Inflammatory macrophage treated with lipopolysaccharide for 1 hour (primary cell): Measurements from ENCODE around the gene ITGA7.
A peak's percentile ranks its signal among the peaks of the same experiment; 100 is the strongest.

Experiments
- DNase-seq, 2 donors: peaks; one replicate each; pipeline ENCODE4 v3.0.0-alpha.2; 2020 to 2022

The ITGA7 gene

DNA sequence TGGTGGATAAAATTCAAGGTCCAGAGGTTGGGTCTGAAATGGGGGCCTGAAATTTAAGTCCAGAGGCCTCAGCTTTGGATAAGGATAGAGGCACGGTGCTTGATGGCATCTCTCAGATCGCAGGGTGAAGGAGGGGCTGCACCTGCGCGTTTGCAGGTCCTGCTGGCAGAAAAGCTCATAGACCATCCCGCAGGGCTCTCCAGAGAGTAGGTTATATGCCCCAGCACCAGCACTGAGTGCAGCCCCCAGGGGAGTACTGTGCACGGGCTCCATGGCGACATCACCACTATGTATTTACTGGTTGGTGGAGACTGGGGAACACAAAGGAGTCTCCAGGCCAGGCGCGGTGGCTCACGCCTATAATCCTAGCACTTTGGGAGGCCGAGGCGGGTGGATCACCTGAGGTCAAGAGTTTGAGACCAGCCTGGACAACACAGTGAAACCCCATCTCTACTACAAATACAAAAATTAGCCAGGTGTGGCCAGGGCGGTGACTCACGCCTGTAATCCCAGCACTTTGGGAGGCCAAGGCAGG, 25.4 kb upstream of the ITGA7 start:
- no peak for DNase-seq

DNA sequence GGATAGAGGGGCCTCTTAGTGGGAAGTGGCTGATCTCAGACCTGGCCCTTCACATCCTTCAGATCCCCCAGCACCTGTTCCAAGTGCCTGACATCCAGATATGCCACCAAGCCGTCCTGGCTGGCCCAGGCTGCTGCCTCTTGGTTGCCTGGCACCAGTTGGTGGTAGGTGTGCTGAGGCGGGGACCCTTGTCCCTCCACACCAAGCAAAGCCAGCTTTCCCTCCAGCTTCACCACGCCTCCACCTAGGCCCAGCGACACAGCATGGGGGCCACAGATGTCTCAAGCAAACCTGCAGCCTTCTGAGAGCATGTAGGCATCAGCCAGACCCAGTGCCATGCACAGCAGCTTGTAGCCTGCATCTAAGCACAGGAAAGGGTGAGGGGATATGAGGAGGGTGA, 24.6 kb upstream of the ITGA7 start:
- no peak for DNase-seq

DNA sequence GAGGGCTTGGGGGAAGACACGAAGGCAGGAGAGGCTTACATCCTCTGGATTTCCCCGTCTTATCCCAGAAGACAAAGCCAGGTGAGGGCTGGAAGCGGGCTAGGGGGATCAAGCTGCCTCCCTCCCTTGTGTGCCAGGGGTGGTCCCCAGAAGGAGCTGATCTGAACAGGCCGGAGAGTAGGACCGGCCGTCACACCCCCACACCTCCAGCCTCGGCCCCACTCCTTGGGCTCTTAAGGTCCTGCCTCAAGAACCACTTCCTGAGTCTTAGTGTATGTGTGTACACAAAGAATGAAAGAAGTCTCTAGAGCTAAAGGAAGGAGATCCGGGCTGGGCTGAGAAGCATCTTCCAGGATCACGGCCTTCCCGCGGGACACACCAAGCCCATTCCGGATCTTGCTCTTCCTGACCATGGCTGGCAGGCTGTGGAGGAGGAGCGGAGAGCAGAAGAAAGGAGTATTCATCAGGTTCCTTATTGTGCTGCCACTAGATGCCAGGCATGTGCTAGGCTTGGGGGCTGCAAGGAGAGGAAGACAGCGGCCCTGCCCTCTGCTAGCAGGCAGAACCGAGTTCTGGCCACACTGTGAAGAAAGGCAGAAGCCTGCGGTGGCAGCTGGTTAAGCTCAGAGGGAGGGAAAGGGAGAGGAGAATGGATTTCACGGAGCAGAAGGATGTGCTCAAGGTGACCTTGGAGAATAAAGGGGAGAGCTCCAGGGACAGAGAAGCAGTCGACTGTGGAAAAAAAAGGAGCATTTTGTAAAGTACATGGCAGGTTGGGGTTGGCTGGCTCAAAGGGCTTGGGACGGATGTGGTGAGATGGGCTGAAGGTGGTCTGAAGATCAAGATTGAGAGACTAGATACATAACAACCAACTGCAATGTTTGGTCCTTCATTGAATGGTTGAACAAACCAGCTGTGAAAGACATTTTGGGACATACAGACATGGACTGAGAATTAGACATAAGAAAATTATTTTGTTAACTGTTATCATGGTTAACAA, 22.4 kb upstream of the ITGA7 start:
- DNase-seq: peak in 1 of 2 donors; percentile 53

DNA sequence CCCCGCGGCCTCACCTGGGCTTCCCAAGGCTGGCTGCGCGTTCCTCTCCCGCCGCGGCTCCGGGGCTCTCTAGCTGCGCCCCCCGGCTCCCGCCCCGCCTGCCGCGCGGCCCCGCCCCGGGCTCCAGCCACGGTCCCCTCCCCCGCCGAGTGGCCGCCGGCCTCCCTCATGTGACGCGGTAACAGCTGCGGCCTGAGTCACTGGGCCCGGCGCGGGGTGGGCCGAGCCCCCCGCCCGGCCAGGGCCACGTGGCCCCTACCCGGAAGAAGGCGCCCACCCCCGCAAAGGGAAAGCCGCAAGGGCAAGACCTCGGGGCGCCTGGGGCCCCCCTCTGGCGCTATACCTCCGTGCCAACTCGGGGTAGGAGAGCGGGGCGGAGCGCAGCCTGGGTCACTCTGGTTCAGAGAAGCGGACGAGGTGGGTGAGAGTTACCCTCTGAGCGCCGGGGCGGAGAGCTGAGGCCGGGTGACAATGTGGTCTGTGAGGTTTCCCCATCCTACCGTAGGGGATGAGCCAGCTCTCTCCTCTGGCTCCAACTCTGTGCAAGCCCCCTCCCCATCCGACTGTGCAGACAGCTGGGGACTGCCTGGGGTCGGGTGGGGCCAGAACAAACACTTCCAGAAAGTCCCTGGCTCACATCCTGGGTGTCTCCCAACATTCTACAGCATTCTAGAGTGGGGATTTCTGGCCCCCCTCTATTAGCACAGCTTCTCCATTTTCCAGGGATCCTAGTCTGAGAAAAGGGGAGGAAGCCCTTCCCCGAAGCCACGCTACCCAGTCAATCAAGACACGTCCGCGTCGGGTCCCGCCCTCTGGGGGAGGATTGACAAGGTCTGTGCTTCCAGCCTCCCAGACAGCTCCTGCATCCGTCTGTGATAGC, 21.5 kb upstream of the ITGA7 start, which contains the start of gene CD63:
TSS of gene CD63 (minus strand) at position 71 of the 880 bp plus-strand sequence. CDS start 668 bp downstream, outside the sequence.
- DNase-seq: peak; percentile 95 to 96

DNA sequence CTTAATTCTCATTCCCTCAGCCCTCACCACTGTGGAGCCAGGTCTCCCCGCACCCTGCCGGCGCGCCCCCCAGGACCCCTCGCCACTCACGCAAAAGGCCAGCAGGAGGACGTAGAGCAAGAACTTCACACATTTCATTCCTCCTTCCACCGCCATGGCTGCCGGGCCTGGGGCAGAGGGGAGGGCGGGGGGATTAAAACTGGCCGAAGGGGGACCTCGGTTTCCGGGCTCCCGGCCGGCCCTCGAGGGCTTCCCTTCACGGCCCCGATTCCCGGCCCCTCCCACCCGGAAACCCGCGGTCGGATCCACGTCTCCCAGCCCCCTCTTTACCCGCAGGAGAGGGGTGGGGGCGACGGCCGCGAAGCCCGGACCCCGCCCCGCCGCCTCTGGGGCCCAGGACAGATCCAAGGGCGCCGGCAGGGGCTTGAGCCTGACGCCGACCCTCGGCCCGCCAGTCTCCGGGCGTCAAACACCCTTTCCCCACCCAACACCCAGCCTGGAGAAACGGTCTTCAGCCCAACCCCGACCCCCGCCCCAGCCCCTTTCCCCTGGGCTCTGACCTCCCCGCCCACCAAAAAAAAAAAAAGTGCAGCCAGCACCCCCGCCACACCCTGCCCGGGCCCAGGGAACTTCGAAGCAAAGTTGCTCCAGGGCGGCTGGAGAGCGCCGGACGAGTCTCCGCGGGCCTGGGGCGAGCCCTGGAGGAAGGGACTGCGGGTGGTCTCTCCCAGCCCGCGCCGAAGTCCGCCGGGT, 20.7 kb upstream of the ITGA7 start:
- DNase-seq: peak; percentile 42 to 70

DNA sequence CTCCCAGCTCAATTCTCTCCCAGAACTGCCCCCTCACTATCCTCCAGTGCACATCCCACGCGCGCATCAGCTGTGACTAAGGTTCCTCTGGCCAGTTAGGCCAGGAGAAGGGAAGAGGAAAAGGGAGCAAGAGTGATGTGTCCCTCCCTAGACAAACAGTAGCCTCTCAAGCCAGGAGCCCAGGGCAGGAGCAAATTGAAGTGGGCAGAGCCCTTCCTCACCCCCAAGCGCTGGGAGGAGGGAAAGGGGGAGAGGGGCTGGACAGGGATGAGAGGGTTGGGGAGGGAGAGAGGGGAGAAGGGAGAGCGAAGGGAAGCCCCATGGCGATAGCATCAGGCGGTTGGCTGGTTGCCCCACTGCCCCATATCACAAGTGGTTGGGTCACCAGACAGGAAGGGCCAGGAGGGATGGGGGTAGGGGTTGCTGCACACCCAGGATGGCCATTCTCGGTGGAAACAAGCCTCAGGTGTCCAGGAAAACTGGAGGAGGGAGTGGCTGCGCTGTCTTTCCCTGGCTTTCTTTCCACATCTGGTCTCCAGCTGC, 20.0 kb upstream of the ITGA7 start:
- peak; percentile 60 to 78 for DNase-seq

DNA sequence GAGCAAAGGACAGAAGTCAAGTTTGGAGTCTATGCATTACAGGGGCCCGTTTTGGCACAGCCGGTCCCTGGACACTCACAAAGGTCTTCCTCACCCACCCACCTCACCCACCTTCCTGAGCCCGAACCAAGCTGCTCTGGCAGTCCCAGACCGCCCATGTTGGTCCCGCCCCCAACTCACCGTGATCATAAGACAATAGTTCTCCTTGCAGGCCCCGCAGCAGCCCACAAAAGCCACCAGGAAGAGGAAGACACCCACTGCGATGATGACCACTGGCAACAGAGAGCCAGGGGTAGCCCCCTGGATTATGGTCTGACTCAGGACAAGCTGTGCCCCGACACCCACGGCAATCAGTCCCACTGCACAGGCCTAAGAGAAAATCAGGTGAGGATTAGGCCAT, 19.3 kb upstream of the ITGA7 start:
- DNase-seq: peak; percentile 58 to 92

DNA sequence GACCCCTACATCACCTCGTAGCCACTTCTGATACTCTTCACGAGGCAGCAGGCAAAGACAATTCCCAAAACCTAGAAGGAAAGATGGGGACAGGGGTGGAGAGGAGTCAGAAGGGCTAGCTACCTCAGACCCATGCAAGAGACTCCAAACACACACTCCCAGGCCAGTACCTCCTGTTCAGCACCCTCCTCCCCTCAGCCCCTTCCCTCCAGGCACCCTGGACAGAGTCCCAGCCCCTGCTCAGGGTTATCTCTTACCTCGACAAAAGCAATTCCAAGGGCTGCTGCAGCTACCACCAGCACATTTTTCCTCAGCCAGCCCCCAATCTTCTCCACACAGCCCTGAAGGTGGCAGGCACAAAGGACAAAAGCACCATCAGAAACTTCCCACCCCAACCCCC, 17.9 kb upstream of the ITGA7 start:
- DNase-seq: no peak

DNA sequence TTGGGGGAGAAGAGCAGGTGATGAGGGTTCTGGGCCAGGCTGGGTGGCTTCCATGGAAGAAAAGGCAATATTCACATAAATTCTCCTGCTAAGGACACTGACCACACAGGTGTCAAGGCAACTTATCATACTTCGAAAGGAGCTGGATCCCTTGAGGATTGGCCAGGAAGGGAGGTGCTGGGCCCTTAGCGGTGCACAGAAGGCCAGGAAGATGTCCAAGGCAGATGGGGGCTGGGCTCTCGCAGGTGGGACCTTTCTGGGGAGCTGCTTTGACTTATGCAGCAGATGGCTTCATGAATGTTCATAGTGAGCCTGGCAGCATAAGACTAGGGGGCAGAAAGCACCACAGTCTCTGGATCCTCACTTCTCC, 17.2 kb upstream of the ITGA7 start:
- DNase-seq: no peak

DNA sequence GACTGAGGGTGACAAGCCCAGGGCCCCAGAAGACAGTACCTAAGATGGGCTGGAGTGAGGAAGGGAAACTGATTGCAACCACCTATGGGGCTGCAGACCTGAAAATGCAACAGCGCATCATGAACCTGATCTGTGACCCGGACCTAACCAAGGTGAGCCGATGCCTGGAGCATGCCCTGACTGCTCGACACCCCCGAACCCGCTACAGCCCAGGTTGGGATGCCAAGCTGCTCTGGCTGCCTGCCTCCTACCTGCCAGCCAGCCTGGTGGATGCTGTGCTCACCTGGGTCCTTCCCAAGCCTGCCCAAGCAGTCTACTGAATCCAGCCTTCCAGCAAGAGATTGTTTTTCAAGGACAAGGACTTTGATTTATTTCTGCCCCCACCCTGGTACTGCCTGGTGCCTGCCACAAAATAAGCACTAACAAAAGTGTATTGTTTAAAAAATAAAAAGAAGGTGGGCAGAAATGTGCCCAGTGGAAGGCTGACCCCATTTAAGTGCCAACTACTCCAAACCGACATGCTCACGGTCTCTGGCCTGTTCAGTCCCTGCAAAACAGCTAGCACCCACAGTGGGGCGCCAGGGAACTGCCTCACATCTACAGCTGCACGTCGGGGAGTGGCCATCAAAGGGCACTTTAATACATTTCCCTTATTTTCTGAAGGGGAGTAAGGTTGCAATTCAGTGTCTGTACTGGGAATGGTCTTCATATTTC, 16.7 kb upstream of the ITGA7 start:
- DNase-seq: peak; percentile 49 to 76

DNA sequence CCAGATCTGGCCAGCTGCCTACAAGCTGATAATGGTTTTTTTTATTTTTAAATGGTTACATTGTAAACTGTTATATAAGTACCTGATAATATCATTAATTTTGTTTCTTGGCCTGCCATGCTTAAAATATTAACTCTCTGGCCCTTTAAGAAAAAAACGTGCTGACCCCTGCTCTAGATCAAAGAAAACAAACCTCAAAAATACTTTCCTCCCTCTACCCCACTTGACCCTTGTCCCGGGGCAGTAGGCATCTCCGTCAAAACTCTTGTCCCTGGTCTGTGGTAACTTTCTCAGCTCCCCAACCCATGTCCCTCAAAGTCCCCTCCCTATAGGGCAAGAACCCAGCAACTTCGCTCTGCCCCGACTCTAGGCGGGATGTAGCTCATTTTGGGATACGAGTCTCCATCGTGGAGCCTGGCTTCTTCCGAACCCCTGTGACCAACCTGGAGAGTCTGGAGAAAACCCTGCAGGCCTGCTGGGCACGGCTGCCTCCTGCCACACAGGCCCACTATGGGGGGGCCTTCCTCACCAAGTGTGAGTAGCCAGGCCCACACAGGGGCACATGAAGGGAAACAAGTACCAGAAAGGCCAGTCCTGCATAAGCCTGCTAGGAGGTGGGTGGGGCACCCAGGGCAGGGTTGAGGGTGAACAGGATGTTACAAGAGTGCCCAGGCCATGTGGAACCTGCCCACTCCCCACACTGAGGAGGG, 16.0 kb upstream of the ITGA7 start:
- no peak for DNase-seq

DNA sequence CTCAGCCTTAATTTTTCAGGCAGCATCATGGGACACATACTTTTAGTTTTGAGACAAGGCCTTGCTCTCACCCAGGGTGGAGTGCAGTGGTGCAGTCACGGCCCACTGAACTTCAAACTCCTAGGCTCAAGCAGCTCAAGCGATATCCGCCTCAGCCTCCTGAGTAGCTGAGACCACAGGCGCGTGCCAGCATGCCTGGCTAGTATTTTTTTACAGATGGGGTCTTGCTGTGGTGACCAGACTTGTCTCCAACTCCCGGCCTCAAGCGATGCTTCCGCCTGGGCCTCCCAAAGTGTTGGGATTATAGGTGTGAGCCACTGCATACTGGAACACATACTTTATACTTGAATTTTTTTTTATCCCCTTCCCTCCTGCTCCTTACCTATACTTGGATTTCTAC, 15.2 kb upstream of the ITGA7 start:
- DNase-seq: no peak

DNA sequence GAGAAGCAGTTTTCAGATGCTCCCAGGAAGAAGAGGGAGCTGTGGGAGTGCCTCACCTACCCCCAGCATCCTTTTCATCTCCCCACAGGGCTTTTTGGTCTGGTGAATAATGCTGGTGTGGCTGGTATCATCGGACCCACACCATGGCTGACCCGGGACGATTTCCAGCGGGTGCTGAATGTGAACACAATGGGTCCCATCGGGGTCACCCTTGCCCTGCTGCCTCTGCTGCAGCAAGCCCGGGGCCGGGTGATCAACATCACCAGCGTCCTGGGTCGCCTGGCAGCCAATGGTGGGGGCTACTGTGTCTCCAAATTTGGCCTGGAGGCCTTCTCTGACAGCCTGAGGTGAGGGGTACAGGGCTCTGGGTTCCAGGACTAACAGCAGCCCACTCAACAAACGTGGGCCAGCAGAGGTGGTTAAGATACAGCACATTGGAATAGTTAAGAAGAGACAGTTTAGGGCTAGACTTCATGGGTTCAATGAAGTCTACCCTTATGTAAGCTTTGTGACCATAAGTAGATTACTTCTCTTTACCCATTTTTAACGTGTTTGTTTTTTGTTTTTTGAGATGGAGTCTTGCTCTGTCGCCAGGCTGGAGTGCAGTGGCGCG, 14.0 kb upstream of the ITGA7 start:
- no peak for DNase-seq

DNA sequence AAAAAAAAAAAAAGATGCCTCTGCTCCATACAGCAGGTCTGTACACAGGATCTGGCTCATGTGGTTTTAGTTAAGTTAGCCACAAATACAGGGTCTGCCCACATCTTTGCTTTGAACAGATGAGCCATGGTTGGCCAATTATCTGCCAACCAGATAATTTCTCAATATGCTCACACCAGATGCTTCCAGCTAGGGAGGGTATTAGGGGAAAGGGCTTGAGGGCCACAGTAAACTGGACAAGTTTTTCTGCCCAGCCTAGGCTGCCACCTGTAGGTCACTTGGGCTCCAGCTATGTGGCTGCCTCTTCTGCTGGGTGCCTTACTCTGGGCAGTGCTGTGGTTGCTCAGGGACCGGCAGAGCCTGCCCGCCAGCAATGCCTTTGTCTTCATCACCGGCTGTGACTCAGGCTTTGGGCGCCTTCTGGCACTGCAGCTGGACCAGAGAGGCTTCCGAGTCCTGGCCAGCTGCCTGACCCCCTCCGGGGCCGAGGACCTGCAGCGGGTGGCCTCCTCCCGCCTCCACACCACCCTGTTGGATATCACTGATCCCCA, 13.3 kb upstream of the ITGA7 start:
- DNase-seq: peak; percentile 60 to 77

DNA sequence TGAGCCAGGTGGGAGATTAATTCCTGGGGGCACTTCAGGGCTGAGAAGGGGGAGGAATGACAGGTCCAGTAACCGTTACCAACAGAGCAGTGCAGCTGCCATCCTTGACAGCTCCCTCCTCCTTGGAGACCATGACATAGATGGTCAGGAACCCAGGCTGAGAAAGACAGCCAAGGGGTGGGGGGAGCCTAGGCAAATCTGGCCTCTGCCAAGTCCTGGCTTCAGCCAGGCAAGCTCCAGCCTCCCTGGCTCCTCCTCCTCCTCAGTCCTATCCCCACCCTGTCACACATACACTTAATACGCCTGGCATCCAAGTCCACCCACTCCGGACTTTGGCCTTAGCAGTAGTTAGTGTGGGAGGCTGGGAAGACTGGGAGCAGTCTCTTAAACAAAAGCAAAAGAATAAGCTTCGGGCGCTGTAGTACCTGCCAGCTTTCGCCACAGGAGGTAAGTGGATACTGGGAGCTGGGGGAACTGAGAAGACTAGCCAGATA, 12.4 kb upstream of the ITGA7 start, which contains the start of gene RDH5:
TSS of gene RDH5 (plus strand) at position 323 of the 494 bp plus-strand sequence. CDS start 792 bp downstream, outside the sequence.
- DNase-seq: no peak

DNA sequence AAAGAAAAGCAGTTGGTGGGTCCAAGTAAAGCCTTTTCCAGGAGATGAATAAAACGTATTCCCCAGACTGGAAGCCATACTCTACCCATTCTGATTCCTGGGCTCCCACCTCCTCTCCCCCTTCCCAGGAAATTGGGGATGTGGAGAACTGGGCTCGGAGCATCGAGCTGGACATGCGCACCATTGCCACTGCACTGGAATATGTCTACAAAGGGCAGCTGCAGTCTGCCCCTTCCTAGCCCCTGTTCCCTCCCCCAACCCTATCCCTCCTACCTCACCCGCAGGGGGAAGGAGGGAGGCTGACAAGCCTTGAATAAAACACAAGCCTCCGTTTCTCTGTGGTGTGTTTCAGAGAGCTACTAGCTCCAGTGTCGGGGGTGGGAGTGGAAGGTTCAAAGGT, 11.7 kb upstream of the ITGA7 start:
- no peak for DNase-seq

DNA sequence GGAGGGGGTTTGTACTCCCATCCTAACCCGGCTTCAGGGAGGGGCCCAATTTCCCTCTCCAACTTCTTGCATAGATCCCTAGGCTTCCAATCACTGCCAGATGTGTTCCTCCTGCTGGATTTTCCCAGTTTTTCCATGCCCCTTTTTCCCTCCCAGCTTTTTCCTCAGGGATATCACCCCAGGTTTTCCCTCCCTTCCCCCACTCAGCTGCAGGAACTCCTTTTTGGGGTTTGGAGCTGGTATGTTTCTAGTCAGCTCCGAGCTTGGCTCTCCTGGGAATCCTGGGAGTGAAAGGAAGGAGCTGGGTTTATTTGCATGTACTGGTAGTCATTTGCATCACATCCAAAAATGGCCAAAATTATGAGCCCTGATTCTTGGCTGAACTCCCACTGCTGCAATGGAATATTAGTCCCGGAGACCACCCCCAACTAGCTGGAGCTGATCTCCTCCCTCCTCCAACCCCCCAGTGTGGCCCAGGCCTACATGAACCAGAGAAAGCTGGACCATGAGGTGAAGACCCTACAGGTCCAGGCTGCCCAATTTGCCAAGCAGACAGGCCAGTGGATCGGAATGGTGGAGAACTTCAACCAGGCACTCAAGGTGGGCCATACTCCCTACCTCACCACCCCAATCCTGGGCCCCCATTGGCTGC, 11.0 kb upstream of the ITGA7 start:
- DNase-seq: no peak

DNA sequence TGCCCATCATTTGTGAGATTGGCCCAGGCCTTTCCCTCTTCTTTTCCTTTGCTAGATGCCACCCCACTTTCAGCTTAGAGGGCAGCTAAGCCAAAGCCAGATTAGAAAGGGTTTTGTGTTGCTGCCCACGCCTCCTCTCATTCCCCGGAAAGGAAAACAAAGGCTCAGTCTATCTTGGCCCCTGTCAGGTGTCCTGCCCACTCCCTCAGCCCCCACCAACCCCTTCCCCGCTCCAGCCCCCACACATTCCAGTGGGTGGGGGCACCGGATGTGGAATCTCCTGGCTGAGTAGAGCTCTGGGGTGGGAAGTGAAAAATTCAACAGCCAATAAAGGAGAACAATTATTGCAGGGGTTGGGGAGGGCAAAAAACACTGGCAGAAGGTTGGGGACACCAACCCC, 10.3 kb upstream of the ITGA7 start:
- no peak for DNase-seq
